GM18868 (cell line): Measurements from ENCODE around the gene PNPLA7.
A peak's percentile ranks its signal among the peaks of the same experiment; 100 is the strongest.
"Not testable (repeated sequence)": the region's sequence is repeated elsewhere in the genome, so short reads cannot be mapped to it uniquely, and the experiment has no call there.

Experiments used
- ATAC-seq: cut with Tn5 transposase; IDR thresholded peaks from one replicate; pipeline ENCODE4 v1.9.1; 2021; ENCODE audit warnings: mild to moderate bottlenecking, moderate library complexity; ENCODE audit not compliant: unreplicated experiment

PNPLA7 gene

DNA sequence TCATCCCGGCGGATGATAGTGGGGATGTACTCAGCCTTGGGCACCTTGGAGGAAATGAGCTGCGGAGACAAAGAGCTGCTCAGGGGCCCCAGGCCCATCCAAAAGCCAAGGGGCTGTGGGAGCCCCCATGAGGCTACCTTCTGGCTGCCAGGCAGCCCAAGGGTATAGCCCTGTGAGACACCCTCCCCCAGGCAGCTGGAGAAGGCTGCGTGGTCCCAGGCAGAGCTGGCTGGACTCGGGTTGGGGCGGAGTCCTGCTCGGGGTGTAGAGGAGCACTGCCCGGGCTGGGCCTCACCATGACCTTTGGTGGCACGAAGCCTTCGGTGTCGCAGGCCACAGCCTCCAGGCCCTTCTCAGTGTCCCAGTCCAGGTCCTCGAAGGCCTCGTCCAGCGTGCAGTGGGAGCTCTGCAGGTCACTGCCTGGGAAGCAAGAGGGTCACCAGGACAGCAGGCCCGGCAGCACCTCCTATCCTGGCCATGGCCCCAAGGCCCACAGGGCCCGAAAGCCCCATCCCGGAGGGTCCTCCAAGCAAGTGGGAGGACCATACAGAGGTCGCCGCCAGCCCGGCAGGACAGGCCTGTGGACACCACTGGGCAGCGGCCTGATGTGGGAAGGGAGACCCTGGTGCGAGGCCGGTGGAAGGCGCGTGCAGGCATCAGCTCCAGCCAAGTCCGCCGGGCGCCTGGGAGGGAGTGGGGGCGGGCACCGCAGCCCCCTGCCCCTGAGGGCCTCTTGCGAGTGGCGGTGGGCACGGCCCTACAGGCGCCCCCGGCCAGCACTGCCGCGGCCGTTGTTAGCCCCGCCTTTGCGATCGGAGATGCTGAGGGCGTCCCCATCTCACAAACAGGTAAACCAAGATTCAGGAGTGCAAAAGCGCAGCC, 97.2 kb downstream of the PNPLA7 start:
- no peak for ATAC-seq

DNA sequence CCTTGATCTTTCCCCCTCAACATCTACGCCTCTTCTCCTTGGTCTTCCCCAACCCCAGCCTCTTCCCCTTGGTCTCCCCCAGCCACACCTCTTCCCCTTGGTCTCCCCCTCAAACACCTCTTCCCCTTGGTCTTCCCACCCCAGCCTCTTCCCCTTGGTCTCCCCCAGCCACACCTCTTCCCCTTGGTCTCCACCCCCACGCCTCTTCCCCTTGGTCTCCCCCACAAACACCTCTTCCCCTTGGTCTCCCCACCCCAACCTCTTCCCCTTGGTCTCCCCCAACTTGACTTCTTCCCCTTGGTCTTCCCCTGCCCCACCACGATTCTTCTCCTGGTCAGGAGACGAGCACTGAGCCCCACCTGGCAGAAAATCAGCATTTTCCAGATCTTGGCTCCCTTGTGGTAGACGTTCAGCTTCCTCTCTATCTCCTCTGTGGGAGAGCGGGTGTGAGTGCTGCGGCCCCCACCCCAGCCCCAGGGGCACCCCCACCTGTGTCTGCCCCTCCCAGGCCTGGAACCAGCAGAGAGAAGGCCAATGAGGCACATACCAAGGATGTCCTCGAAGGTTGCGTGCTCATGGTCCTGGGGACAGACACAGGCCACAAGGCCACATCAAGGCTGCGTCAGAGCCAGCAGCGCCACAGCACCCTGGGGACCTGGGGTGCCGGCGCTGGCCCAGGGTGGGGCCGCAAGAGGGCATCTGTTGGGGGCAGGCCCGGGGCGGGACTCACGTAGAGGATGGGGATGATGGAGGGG, 98.0 kb downstream of the PNPLA7 start:
- ATAC-seq = no peak

DNA sequence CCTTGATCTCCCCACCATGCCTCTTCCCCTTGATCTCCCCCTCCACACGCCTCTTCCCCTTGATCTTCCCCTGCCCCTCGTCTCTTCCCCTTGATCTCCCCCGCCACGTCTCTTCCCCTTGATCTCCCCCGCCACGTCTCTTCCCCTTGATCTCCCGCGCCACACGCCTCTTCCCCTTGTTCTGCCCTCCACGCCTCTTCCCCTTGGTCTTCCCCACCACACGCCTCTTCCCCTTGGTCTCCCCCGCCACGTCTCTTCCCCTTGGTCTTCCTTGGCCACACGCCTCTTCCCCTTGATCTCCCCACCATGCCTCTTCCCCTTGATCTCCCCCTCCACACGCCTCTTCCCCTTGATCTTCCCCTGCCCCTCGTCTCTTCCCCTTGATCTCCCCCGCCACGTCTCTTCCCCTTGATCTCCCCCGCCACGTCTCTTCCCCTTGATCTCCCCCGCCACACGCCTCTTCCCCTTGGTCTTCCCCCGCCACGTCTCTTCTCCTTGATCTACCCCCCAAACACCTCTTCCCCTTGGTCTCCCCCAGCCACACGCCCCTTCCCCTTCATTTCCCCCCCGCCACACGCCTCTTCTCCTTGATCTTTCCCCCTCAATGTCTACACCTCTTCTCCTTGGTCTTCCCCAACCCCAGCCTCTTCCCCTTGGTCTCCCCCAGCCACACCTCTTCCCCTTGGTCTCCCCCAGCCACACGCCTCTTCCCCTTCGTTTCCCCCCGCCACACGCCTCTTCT, 98.8 kb downstream of the PNPLA7 start:
- ATAC-seq = not testable (repeated sequence)

DNA sequence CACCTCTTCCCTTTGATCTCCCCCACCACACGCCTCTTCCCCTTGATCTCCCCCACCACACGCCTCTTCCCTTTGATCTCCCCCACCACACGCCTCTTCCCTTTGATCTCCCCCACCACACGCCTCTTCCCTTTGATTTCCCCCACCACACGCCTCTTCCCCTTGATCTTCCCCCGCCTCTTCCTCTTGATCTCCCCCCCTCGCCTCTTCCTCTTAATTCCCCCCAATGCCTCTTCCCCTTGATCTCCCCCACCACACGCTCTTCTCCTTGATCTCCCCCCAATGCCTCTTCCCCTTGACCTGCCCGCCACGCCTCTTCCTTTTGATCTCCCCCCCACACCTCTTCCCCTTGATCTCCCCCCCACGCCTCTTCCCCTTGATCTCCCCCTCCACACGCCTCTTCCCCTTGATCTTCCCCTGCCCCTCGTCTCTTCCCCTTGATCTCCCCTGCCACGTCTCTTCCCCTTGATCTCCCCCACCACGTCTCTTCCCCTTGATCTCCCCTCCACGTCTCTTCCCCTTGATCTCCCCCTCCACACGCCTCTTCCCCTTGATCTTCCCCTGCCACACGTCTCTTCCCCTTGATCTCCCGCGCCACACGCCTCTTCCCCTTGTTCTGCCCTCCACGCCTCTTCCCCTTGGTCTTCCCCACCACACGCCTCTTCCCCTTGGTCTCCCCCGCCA, 99.5 kb downstream of the PNPLA7 start:
- not testable (repeated sequence) for ATAC-seq

DNA sequence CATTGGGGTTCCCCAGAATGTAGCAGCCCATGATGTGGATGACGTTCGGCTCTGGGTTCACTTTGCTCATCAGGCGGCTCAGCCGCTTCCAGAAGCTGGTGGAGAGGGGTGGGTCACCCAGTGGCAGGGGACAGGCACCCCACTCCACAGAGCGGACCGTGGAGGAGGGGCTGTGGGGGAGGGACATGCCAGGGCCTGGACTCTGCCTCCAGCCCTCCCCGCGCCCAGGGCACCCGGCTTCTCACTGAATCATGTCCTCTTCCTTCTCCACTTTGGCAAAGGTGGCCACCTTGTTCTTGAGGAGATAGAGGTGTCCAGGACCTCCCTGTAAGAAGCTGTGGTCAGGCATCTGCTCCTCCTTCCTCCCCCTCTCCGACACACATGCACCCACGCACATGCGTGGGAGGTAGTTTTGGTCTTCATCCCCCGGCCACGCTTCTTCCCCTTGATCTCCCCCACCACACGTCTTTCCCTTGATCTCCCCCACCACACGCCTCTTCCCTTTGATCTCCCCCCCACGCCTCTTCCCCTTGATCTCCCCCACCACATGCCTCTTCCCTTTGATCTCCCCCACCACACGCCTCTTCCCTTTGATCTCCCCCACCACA, 100.2 kb downstream of the PNPLA7 start:
- ATAC-seq = no peak

DNA sequence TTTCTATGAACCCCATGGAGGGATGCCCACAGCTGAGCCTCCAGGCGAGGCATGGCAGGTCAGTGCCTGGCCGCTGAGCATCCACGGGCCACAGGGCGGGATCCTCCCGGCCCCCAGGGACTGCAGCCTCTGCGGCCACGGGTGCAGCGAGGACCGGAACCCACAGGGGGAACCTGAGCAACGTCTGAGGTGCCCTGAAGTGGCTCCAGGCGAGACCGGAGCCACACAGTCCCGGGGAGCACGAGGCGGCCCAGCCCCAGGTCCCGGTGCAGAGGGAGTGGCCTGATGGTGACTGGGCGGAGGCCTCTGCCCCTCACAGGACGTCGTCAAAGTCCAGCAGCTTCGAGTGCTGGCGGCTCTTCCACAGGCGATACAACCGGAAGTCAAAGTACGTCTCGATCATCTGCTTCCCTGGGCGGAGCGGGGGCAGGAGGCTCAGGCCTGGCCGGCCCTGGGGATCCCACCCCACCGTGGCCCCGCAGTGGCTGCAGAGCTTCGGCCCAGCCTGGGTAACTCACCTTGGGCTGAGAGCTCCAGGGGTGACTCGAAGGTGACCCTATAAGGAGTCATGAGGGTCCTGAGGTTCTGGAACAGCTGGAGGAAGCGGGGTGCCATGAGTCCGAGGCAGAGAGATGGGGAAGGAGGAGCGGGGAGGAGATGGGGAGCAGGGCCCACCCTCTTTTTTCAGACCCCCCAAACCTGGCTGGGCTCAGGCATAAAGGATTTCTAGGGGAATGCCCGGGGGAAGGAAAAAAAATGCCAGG, 100.9 kb downstream of the PNPLA7 start:
- ATAC-seq = no peak

DNA sequence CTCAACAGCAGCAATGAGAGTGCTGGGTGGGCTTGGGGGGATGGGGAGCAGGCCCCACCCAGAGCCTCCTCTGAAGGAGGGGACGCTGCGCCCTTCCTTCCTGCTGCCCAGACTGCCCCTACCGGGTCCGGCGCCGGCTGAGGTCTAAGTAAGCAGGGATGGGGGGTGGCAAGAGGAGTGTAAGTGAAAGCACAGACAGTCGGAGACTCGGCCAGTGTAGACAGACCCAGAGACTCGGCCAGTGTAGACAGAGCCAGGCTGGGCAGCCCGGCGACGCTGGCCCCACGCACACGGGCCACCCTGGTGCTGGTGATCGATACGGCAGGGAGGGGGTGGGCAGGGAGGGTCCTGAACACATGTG, 101.6 kb downstream of the PNPLA7 start:
- ATAC-seq = no peak

DNA sequence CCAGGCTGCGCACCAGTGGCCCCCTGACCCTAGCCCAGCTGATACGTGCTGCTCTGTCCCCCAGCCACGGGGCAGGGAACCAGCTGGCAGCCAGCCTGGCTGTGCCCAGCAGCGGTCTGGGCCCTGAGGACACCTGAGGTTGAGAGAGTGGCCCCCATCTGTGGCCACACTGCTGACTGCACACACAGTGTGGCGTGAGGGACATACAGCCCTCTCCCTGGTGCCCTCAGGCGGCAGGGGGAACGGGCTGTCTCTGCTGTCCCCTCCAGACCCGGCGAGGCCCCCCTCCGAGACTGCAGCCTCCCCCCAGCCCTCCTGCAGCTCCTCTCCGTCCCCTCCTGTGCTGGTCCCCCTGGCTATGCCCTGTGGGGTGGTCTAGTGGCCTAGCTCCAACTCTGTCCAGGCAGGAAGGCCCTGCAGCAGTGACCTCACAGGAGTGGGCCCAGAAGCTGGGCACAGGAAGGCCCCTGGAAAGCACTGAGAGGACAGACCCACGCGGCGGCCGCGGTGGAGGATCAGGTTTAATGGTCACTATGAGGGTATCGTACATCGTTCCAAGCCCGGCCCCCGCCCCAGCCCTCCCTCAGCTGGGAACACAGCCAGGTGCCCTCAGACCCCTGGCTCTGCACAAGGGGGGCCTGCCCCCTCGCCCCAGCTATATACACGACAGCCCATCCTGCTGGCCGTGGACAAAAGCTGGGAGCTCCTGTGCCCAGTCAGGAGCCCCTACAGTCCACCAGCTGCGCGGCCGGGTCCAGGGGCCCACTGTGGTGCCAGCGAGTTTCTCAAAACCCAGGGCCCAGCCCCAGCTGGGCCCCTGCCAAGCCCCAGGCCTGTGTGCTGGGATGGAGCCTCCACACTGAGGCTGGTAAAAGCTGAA, 102.2 kb downstream of the PNPLA7 start:
- ATAC-seq = no peak

DNA sequence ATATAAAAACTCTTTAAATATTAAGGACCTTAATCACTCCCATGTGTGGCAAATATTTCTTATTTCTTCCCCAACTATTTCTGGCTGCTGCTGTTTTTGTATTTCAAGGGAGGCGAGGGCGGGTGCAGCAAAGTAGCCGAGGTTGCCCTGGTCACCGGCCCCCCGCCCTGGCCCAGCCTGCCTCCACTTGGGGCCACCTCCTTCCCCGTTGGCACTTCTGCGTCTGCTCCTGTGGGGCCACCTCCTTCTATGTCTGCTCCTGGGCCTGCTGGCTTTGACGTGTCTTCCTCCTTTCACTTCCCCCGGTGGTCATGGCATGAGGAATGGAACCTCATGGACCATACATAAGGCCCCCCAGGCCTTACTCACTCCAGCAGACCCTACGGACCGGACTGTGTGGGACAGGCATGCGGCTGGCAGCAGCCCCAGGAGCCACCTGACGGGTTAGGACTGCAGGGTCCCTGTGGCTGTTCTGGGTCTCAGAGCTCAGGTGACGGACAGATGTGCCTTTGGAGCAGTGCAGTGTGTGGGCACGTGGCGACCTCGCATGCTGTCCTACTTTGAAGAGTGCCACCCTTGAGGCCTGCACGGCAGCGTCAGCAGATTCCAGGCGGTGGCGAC, 103.2 kb downstream of the PNPLA7 start:
- ATAC-seq = no peak

DNA sequence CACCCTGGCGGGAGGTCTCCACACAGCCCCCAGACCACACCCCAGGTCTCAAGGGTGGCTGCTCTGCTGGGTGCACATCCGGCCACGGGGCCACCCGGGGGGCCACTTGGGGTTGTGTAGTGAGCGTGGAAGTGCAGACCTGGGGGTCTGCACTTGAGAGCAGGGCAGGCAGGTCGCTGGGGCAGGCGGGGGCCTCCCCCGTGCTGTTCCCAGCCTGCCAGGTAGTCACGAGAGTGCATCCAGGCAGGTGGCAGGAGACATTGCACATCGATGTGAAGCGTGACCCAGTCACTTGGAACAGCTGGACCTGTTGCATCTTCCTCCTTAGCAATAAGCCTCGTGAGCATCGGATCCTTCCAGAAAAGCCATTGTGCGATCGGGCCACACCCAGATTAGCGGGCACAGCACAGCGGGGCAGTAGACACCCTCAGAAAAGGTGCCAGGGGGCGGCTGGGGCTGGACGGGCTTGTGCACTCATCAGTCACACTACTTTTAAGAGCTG, 104.2 kb downstream of the PNPLA7 start:
- ATAC-seq = no peak

DNA sequence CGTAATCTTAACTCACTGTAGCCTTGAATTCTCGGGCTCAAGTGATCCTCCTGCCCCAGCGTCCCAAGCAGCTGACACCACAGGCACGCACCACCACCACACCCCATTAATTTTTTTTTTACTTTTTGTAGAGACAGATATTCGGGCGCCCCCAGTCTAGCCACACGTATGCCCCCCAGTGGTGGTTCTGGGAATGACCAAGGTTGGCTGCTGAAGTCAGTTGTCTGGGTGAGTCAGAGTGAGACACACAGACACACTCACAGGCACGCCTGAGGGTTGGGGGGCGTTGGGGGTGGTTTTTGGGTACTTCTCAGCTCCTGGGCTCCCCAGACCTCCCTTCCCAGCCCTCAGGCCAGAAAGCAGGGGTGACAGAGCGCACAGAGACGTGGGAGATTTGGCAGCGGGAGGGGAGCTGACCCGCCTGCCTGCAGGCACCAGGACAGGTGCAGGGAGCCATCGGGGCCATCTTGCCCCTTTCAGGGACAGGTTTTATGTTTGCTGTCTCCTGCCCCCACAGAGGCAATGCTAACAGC, 104.9 kb downstream of the PNPLA7 start:
- peak; percentile 50 for ATAC-seq

DNA sequence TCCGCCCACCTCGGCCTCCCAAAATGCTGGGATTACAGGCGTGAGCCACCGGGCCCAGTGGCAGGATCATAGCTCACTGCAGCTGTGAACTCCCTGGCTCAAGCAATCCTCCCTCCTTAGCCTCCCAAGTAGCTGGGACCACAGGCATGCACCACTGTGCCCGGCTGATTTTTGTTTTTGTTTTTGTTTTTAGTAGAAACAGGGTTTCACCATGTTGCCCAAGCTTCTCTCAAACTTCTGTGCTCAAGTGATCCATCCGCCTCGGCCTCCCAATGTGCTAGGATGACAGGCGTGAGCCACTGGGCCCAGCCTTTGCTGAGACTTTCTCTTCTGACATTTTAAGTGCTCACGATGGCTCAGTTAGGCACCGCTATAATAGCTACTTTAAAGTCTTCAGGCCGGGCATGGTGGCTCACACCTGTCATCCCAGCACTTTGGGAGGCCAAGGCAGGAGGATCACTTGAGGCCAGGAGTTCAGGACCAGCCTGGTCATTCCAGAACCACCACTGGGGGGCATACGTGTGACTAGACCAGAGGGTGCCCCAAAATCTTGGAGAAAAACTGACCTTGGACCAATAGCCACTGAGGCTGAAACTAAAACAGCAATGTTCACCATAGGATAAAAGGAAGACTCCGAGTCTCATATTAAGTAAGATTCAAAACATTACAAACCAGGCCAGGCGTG, 106.0 kb downstream of the PNPLA7 start:
- no peak for ATAC-seq

DNA sequence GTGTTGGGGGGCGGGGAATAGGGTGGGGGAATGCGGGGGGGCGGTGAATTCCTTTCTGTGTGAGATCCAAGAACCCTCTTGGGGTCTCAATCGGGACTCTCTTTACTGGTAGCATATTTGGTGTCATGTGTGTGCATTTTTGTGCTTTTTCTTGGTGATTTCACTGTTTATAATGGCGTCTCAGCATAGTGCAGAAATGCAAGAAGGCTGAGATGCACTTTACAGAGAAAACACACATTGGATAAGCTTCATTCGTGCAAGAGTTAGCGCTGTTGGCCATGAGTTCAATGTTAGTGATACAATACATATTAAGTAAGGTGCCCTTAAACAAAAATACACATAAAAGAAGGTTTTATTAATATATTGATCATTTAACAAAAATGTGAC, 108.3 kb downstream of the PNPLA7 start:
- no peak for ATAC-seq

DNA sequence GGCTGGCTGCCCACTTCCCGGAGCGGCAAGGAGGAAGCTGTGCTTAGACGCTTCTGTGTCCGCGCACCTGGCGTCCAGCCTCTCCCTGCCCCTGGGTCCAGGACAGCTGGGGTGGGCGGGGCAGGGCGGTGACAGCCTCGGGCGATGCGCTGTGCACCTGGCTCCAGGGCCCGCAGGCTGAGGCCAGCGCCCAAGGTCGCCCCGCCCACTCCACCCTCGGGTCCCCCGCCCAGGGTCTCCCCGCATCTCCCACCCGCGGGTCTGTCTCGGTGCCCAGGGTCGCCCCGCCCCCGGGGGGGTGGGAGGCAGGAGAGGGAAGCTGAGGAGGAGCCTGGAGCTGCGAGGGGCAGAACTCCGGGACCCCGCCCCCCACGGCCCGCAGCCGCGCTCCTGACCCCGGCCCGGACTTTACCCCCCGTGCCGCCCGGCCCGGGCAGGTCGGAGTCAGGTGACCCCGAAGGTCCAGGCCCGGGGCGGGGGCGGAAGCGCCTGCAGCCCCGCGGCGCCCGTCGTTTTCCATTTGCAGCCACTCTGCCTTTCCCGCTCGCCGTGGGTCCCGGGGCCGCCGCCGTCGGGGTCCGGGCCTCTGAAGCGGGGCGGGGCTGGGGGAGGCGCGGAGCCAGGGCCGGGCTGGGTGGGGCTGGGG, 108.8 kb downstream of the PNPLA7 start, which contains the start of gene ENTPD8:
Gene ENTPD8 (minus strand): TSS at position 69 of the 646 bp plus-strand sequence. CDS start 3,072 bp downstream, outside the sequence.
- no peak for ATAC-seq

DNA sequence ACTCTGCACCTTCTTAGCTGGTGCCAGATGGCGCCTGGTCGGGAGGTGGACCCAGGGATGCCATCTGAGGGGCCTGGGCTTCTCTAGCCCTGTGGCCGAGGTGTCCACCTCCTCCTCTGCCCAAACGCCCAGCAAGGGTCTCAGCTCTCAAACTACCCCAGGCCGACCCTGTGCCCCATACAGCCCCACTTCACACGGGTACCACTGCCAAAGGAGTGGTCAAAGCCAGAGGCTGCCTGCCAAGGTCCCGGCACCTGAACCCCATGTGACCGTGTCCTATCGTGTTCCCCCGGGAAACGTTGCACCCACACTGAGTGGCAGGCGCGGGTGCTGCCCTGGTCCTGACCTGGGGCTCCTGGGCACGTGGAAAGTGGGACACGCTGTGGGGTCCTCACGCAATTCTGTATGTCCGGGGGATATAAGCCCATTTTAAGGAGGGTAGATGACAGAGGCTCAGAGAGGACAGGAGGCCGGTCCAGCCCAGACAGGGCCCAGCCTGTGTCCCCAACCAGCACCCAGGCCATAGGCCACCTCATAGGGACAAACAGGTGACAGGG, 111.0 kb downstream of the PNPLA7 start:
- no peak for ATAC-seq

DNA sequence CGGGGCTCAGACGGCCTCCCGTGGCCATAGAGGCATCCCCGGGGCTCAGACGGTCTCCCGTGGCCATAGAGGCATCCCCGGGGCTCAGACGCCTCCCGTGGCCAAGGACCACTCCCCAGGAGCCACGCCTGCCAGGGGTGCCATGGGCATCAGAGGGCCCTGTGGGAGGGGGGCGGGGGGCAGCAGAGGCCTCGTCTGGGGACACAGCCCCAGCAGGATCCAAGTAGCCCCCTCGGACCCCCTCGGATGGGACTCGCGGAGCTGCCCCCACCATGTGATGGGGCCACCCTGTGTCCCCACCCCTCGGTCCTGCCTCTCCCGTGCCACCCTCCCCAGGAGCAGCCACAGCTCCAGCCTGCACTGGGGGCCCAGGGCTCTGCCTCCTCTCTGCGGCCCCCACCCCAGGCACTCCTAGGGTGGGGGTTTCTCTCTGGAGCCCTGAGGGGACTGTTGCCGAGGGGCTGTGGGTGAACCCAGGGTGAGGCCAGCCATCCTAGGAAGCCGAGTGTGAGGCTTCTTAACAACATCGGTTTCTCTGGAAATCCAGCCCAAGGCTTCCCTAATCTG, 111.5 kb downstream of the PNPLA7 start:
- no peak for ATAC-seq
